ENCODE measurements around the gene STARD8. TPM values are rescaled to one million over a fixed set of nuclear protein-coding genes. Genes with fewer than 3 reads are reported as not detected.
"Not testable (repeated sequence)": the region's sequence is repeated elsewhere in the genome, so short reads cannot be mapped to it uniquely, and the experiment has no call there.

The STARD8 gene
- total and polyA plus RNA-seq, 3 donors from 2014 or later, result 2.3 to 4.0 (median 3.1) TPM

DNA sequence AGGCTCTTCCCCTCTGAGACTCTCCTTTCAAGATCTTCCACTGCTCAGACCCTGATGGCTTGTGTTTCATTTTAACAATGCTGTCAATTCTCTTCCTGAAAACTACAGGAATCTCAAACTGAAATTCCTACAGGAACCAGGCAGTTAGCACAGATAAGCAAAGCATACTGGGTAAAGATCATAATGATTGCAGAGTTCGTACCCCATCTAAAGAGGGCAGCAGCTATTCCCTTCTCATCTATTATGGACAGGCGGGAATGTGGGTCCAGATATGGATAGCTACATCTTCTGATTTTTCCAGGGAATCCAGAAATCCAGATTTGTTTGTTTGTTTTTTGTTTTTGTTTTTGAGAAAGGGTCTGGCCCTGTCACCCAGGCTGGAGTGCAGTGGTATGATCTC lies 83.8 kb downstream of the STARD8 start:
- Histone ChIP-seq H3K36me3 (ENCODE audit: low read depth, missing control alignments) (no peaks in the 10 kb centered on the region), H3K4me1 (no peaks in the 10 kb centered on the region), H3K4me3 (no peak overlapping the region), H3K27me3 (no peaks in the 10 kb centered on the region), H3K9me3 (no peaks in the 10 kb centered on the region), H3K27ac (no peak overlapping the region)
- TF ChIP-seq, protein P1, sequence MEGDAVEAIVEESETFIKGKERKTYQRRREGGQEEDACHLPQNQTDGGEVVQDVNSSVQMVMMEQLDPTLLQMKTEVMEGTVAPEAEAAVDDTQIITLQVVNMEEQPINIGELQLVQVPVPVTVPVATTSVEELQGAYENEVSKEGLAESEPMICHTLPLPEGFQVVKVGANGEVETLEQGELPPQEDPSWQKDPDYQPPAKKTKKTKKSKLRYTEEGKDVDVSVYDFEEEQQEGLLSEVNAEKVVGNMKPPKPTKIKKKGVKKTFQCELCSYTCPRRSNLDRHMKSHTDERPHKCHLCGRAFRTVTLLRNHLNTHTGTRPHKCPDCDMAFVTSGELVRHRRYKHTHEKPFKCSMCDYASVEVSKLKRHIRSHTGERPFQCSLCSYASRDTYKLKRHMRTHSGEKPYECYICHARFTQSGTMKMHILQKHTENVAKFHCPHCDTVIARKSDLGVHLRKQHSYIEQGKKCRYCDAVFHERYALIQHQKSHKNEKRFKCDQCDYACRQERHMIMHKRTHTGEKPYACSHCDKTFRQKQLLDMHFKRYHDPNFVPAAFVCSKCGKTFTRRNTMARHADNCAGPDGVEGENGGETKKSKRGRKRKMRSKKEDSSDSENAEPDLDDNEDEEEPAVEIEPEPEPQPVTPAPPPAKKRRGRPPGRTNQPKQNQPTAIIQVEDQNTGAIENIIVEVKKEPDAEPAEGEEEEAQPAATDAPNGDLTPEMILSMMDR (IDR thresholded peaks at IDR 0.05), result no peak
- no peak for TF ChIP-seq POLR2A (IDR thresholded peaks at IDR 0.05)
- no peak for DNase-seq
- intact Hi-C loops (cut with DNase I; ENCODE audit: low total_unique reads), result no loop called here
- 78 to 85% methylated on average over 2 of the region's 2 CpGs for WGBS, 2 donors

DNA sequence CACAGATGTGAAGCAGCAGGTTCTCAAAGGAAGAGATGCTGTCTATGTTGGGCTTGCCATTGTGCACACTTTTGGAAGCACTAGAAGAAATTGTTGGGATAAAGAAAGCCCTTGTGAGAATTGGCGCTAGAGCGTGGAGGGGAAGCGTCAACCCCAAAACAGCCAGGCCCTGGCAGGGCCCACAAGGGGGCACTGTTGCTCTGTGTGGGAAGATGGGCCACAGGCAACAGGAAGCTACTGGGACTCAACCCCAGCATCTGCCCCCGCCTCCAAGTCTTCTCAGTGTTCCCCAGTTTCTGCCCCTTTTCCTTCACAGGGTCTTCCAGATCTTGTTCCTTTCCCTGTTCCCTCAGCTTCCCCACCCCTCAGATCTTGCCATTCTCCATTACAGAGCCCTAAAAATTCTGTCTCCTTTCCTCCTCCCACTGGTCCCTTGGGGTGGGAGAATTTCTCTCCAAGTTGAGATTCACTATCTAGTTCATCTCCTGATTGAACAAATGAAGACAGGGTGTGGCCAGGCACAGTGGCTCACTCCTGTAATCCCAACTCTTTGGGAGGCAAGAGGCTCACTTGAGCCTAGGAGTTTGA lies 85.5 kb downstream of the STARD8 start:
- intact Hi-C loops (cut with DNase I; ENCODE audit: low total_unique reads), result no loop called here

DNA sequence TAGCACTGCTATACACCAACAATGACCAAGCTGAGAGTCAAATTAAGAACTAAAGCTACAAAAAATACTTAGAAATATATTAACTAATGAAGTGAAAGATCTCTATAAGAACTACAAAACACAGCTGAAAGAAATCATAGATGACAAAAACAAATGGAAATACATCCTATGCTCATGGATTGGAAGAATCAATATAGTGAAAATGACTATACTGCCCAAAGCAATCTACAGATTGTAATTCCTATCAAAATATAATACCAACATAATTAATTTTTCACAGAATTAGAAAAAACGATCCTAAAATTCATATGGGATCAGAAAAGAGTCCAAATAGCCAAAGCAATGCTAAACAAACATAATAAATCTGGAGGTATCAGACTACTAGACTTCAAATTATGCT lies 87.8 kb downstream of the STARD8 start:
- Histone ChIP-seq H3K36me3 (ENCODE audit: low read depth, missing control alignments) (no peaks in the 10 kb centered on the region), H3K4me3 (no peak overlapping the region), H3K4me1 (no peaks in the 10 kb centered on the region), H3K9me3 (no peaks in the 10 kb centered on the region), H3K27ac (no peak overlapping the region), H3K27me3 (no peaks in the 10 kb centered on the region)
- TF ChIP-seq, protein P1 (IDR thresholded peaks at IDR 0.05), result no peak
- no peak for TF ChIP-seq POLR2A (IDR thresholded peaks at IDR 0.05)
- 28 to 50% methylated on average over 1 of the region's 1 CpG for WGBS, 2 donors
- intact Hi-C loops (cut with DNase I; ENCODE audit: low total_unique reads), result no loop called here
- no peak for DNase-seq

More for the DNA sequence above, 85.5 kb downstream of the STARD8 start:
- TF ChIP-seq, protein P1 (IDR thresholded peaks at IDR 0.05), result peak; percentile 39 to 56 (median 55)
- TF ChIP-seq POLR2A (IDR thresholded peaks at IDR 0.05), result no peak
- Histone ChIP-seq H3K27ac (no peak overlapping the region), H3K4me1 (no peaks in the 10 kb centered on the region), H3K27me3 (no peaks in the 10 kb centered on the region), H3K36me3 (ENCODE audit: low read depth, missing control alignments) (no peaks in the 10 kb centered on the region), H3K4me3 (no peak overlapping the region), H3K9me3 (no peaks in the 10 kb centered on the region)
- peak; percentile 68 for DNase-seq
- WGBS, 2 donors, result 26 to 48% methylated on average over 4 of the region's 4 CpGs

DNA sequence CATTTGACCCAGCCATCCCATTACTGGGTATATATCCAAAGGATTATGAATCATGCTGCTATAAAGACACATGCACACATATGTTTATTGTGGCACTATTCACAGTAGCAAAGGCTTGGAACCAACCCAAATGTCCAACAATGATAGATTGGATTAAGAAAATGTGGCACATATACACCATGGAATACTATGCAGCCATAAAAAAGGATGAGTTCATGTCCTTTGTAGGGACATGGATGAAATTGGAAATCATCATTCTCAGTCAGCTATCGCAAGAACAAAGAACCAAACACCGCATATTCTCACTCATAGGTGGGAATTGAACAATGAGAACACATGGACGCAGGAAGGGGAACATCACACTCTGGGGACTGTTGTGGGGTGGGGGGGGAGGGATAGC lies 94.4 kb downstream of the STARD8 start:
- DNase-seq; H3K9me3 ChIP-seq; H3K4me1 ChIP-seq; intact Hi-C loops (cut with DNase I; ENCODE audit: low total_unique reads); H3K4me3 ChIP-seq; H3K27ac ChIP-seq; H3K27me3 ChIP-seq; H3K36me3 ChIP-seq (ENCODE audit: low read depth, missing control alignments): not testable (repeated sequence)
- 97% methylated on average over 3 of the region's 3 CpGs; no CpG with 5 or more reads in 1 of the 2 donors for WGBS, 2 donors

DNA sequence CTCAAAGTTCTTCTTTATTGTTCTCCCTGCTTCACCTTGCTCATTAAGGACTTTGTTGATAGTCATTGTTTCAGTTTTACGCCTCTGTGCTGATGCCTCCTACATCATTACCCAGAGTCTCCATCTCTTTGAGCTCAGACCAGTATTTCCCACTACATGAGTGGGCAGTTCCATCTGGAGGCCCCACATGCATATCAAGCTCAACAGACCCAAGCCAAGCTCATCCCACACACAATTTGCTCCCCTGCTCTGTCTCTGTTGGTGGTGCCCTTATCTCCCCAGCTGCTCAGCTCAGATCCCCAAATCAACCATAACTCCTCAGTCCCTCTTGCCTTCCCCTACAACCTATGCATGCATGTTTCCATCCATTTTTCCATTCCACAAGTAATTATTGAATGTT lies 96.3 kb downstream of the STARD8 start:
- H3K4me3 ChIP-seq, result no peak overlapping the region
- DNase-seq, result no peak
- H3K4me1 ChIP-seq, result no peaks in the 10 kb centered on the region
- intact Hi-C loops (cut with DNase I; ENCODE audit: low total_unique reads), result no loop called here
- WGBS, 2 donors, result 80 to 92% methylated on average over 1 of the region's 1 CpG
- TF ChIP-seq POLR2A (IDR thresholded peaks at IDR 0.05), result no peak
- TF ChIP-seq, protein P1 (IDR thresholded peaks at IDR 0.05), result no peak
- no peaks in the 10 kb centered on the region for H3K36me3 ChIP-seq (ENCODE audit: low read depth, missing control alignments)
- H3K27me3 ChIP-seq, result no peaks in the 10 kb centered on the region
- H3K9me3 ChIP-seq, result no peaks in the 10 kb centered on the region
- no peak overlapping the region for H3K27ac ChIP-seq

All from testis (tissue), 3 donors.